ENCODE results near the gene ITGA1. TPM values are rescaled to one million over a fixed set of nuclear protein-coding genes. Genes with fewer than 3 reads are reported as not detected.
A peak's percentile ranks its signal among the peaks of the same experiment; 100 is the strongest.

ITGA1 gene
- total RNA-seq, 2 donors from 2014 or later = 125 to 169 TPM

- Histone ChIP-seq H3K4me3 (no peak overlapping the region), H3K9me3 (no peaks in the 10 kb centered on the region), H3K4me1 (ENCODE audit: control insufficient read depth in 1 of 2, low read depth in 2 of 2) (peaks cover 0 to 5% of the 10 kb centered on the region in 2 donors), H3K27ac (no peak overlapping the region), H3K36me3 (no peaks in the 10 kb centered on the region), H3K27me3 (replicated peaks; ENCODE audit: insufficient read depth) (no peaks in the 10 kb centered on the region)
- no peak for TF ChIP-seq CTCF (IDR thresholded peaks at IDR 0.05)
- DNase-seq (ENCODE audit: low spot score) (no peak), ATAC-seq (ENCODE audit: insufficient number of reproducible peaks, low FRiP score, low read depth) (no peak)
Observed at GRCh38 chr5:52778781-52779180, 8.9 kb upstream of the ITGA1 start.

GRCh38 chr5:52779213-52779612, 8.5 kb upstream of the ITGA1 start:
- Histone ChIP-seq H3K36me3 (no peaks in the 10 kb centered on the region), H3K27ac (no peak overlapping the region), H3K4me1 (ENCODE audit: control insufficient read depth in 1 of 2, low read depth in 2 of 2) (peaks cover 0 to 9% of the 10 kb centered on the region in 2 donors), H3K9me3 (no peaks in the 10 kb centered on the region), H3K27me3 (replicated peaks; ENCODE audit: insufficient read depth) (no peaks in the 10 kb centered on the region), H3K4me3 (no peak overlapping the region)
- ATAC-seq (ENCODE audit: insufficient number of reproducible peaks, low FRiP score, low read depth) = no peak
- TF ChIP-seq CTCF (IDR thresholded peaks at IDR 0.05) = no peak
- no peak for DNase-seq (ENCODE audit: low spot score)

GRCh38 chr5:52783226-52783959, 4.3 kb upstream of the ITGA1 start:
- ATAC-seq (ENCODE audit: insufficient number of reproducible peaks, low FRiP score, low read depth) = peak; percentile 48

GRCh38 chr5:52784737-52785136, 3.0 kb upstream of the ITGA1 start:
- H3K4me3 ChIP-seq = no peak overlapping the region

More at GRCh38 chr5:52783226-52783959, 4.3 kb upstream of the ITGA1 start:
- Histone ChIP-seq H3K4me1 (ENCODE audit: control insufficient read depth in 1 of 2, low read depth in 2 of 2) (peaks cover 3 to 28% of the 10 kb centered on the region in 2 donors), H3K4me3 (peak overlapping the region; percentile 9), H3K27ac (peak overlapping the region in 1 of 2 donors; percentile 73), H3K9me3 (no peaks in the 10 kb centered on the region), H3K36me3 (no peaks in the 10 kb centered on the region), H3K27me3 (replicated peaks; ENCODE audit: insufficient read depth) (no peaks in the 10 kb centered on the region)
- peak; percentile 25 for DNase-seq (ENCODE audit: low spot score)
- TF ChIP-seq CTCF (IDR thresholded peaks at IDR 0.05) = no peak

GRCh38 chr5:52786391-52786790, 1.3 kb upstream of the ITGA1 start:
- Histone ChIP-seq H3K27ac (peak overlapping the region; percentile 94 to 95), H3K4me3 (peak overlapping the region; percentile 87), H3K27me3 (replicated peaks; ENCODE audit: insufficient read depth) (no peaks in the 10 kb centered on the region), H3K9me3 (no peaks in the 10 kb centered on the region), H3K4me1 (ENCODE audit: control insufficient read depth in 1 of 2, low read depth in 2 of 2) (peaks cover 6 to 40% of the 10 kb centered on the region in 2 donors), H3K36me3 (no peaks in the 10 kb centered on the region)
- TF ChIP-seq CTCF (IDR thresholded peaks at IDR 0.05) = no peak
- ATAC-seq (ENCODE audit: insufficient number of reproducible peaks, low FRiP score, low read depth) (no peak), DNase-seq (ENCODE audit: low spot score) (no peak)

More at GRCh38 chr5:52784737-52785136, 3.0 kb upstream of the ITGA1 start:
- H3K9me3 ChIP-seq = no peaks in the 10 kb centered on the region
- H3K36me3 ChIP-seq = no peaks in the 10 kb centered on the region
- peaks cover 3 to 28% of the 10 kb centered on the region in 2 donors for H3K4me1 ChIP-seq (ENCODE audit: control insufficient read depth in 1 of 2, low read depth in 2 of 2)
- DNase-seq (ENCODE audit: low spot score) = no peak
- TF ChIP-seq CTCF (IDR thresholded peaks at IDR 0.05) = no peak
- H3K27ac ChIP-seq = peak overlapping the region; percentile 18 to 24
- H3K27me3 ChIP-seq (replicated peaks; ENCODE audit: insufficient read depth) = no peaks in the 10 kb centered on the region
- ATAC-seq (ENCODE audit: insufficient number of reproducible peaks, low FRiP score, low read depth) = no peak
